ENCODE results near the gene SLC6A7. TPM values are rescaled to one million over a fixed set of nuclear protein-coding genes. Genes with fewer than 3 reads are reported as not detected.

SLC6A7 gene
- total RNA-seq, 4 donors from 2014 or later = not detected

DNA sequence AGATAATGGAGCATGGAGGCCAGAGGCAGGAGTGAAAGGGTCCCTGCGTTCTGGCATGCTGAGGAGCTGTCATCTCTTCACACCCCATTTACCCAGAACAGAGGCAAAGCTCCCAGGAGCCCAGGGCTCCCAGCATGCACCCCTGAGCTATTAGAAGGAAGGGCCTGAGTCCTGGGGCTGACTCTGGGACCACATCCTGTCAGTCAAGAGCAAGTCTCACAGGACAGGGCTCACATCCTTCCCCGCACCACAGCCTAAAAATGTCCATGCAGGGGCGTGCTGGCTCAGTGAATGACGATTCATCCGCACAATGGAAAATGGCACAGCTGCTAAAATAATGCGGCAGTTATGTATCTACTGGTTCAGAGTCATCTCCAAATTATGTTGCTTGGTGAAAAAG is 68.3 kb downstream of the SLC6A7 start:
- no peak for ATAC-seq (ENCODE audit: low FRiP score)
- TF ChIP-seq, protein P1, sequence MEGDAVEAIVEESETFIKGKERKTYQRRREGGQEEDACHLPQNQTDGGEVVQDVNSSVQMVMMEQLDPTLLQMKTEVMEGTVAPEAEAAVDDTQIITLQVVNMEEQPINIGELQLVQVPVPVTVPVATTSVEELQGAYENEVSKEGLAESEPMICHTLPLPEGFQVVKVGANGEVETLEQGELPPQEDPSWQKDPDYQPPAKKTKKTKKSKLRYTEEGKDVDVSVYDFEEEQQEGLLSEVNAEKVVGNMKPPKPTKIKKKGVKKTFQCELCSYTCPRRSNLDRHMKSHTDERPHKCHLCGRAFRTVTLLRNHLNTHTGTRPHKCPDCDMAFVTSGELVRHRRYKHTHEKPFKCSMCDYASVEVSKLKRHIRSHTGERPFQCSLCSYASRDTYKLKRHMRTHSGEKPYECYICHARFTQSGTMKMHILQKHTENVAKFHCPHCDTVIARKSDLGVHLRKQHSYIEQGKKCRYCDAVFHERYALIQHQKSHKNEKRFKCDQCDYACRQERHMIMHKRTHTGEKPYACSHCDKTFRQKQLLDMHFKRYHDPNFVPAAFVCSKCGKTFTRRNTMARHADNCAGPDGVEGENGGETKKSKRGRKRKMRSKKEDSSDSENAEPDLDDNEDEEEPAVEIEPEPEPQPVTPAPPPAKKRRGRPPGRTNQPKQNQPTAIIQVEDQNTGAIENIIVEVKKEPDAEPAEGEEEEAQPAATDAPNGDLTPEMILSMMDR (IDR thresholded peaks at IDR 0.05) = no peak
- no peak for DNase-seq (ENCODE audit: low spot score)

Other genes starting within 250 kb of the SLC6A7 start
- gene PDE6A, start 245.3 kb upstream of the SLC6A7 start, total RNA-seq = not detected
- gene SLC26A2, start 229.3 kb upstream of the SLC6A7 start, total RNA-seq = 10 to 100 TPM; 14.8 to 21.8 (median 16.6) TPM
- 1 to 10 TPM; 3.1 to 4.9 (median 3.8) TPM for gene TIGD6, start 189.4 kb upstream of the SLC6A7 start, total RNA-seq
- gene HMGXB3, start 189.3 kb upstream of the SLC6A7 start, total RNA-seq = 10 to 100 TPM; 31.6 to 63.8 (median 37.9) TPM
- 100 to 1,000 TPM in 1 of 4 donors, 10 to 100 TPM in 3; 55.6 to 140 (median 77.6) TPM for gene CSF1R, start 103.5 kb upstream of the SLC6A7 start, total RNA-seq
- 100 to 1,000 TPM; 126 to 366 (median 149) TPM for gene PDGFRB, start 34.2 kb upstream of the SLC6A7 start, total RNA-seq
- not detected for gene CDX1, start 23.3 kb upstream of the SLC6A7 start, total RNA-seq
- 1 to 10 TPM in 1 of 4 donors, under 1 TPM in 1, not detected in 2; 0.28 to 2.9 TPM for gene CAMK2A, start 99.7 kb downstream of the SLC6A7 start, total RNA-seq
- 10 to 100 TPM in 1 of 4 donors, 1 to 10 TPM in 2, under 1 TPM in 1; 0.69 to 43.1 (median 3.6) TPM for gene ARSI, start 112.8 kb downstream of the SLC6A7 start, total RNA-seq
- 10 to 100 TPM; 17.5 to 36.5 (median 20.3) TPM for gene TCOF1, start 167.6 kb downstream of the SLC6A7 start, total RNA-seq
- 100 to 1,000 TPM; 188 to 705 (median 639) TPM for gene CD74, start 222.8 kb downstream of the SLC6A7 start, total RNA-seq

Data from omental fat pad (tissue), 4 donors.